GM20000 (cell line): ENCODE measurements around the gene ZNF688.
A peak's percentile ranks its signal among the peaks of the same experiment; 100 is the strongest.

Experiments
- DNase-seq: peaks from one replicate; pipeline ENCODE4 v3.0.0; 2012; ENCODE audit warnings: low spot score
- TF ChIP-seq, protein P1 (sequence below): IDR thresholded peaks from 2 replicates; pipeline ENCODE4 v1.5.1; 2012; ENCODE audit warnings: mild to moderate bottlenecking, control low read depth; ENCODE audit errors: extremely low read depth, missing control alignments

Gene ZNF688

DNA sequence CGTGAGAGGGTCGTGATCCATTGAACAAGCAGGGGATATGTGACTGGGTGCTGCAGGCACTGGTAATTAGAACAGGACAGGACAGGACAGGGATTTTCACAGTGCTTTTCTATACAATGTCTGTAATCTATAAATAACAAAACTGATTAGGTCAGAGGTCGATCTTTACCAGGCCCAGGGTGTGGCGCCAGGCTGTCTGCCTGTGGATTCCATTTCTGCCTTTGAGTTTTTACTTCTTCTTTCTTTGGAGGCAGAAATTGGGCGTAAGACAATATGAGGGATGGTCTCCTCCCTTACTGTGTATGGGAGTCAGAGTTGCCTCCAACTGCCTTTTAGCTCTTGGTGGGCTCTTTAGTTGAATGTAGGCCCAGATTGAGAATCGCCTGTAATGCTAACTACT lies 11.8 kb downstream of the ZNF688 start:
- DNase-seq = no peak
- TF ChIP-seq, protein P1, sequence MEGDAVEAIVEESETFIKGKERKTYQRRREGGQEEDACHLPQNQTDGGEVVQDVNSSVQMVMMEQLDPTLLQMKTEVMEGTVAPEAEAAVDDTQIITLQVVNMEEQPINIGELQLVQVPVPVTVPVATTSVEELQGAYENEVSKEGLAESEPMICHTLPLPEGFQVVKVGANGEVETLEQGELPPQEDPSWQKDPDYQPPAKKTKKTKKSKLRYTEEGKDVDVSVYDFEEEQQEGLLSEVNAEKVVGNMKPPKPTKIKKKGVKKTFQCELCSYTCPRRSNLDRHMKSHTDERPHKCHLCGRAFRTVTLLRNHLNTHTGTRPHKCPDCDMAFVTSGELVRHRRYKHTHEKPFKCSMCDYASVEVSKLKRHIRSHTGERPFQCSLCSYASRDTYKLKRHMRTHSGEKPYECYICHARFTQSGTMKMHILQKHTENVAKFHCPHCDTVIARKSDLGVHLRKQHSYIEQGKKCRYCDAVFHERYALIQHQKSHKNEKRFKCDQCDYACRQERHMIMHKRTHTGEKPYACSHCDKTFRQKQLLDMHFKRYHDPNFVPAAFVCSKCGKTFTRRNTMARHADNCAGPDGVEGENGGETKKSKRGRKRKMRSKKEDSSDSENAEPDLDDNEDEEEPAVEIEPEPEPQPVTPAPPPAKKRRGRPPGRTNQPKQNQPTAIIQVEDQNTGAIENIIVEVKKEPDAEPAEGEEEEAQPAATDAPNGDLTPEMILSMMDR = no peak

DNA sequence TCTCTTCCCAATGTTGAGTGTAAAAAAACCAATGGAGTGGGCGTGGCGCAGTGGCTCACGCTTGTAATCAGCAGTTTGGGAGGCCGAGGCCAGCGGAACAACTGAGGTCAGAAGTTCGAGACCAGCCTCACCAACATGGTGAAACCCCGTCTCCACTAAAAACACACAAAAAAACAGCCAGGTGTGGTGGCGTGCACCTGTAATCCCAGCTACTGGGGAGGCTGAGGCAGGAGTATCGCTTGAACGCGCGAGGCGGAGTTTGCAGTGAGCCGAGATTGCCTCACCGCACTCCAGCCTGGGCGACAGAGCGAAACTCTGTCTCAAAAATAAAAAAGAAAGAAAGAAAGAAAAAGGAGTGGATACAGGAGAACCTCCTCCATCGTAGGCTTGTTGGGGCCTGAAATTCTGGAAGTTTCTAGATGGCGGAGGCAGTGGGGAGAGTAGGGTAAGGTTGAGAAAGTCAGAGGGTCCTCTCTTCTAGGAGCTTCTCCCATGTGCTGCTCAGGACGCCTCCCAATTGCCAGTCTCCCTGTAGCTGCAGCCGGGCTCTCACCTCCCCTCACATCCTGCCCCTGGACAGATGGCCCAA lies 12.6 kb downstream of the ZNF688 start:
- TF ChIP-seq, protein P1 = no peak
- DNase-seq = no peak

DNA sequence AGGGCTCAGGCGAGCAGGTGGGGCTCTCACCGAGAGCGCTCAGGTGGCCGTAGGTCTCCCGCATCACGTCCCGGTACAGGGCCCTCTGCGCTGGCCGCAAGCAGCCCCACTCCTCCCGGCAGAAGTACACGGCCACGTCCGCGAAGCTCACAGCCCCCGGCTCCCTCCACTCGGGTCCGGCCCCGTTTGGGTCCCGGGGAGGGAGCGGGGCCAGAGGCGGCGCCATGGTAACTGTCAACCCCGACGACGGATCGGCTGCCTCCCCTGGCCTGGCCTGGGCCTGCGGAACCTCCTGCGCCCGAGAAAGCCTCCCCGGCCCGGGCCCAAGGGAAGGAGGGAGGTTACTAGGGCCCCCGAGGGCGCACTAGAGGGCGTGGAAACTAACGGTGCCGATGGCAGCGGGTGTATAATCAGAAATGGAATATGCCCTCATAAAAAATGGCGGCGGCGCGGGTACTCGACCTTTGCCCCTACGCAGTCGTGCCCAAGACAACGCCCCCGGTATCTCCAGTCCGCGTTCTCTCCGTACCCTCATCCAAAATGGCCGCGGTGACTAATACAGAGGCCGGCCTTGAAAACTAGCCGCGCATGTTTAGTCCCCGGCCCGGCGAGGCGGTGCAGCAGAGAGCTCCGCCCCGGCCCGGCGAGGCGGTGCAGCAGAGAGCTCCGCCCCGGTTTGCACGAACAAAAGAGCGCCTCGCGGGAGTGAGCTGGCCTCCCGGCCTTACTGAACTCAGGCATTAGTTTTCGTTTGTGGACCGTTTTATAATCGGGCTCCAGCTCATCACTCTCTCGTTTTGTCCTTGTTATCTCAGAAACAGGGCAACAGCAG lies 13.3 kb downstream of the ZNF688 start, which contains the start of gene ZNF764:
TSS of gene ZNF764 (minus strand) at position 418 of the 832 bp plus-strand sequence. CDS start at position 226, 192 bp downstream.
- TF ChIP-seq, protein P1 = no peak
- DNase-seq = peak; percentile 96

DNA sequence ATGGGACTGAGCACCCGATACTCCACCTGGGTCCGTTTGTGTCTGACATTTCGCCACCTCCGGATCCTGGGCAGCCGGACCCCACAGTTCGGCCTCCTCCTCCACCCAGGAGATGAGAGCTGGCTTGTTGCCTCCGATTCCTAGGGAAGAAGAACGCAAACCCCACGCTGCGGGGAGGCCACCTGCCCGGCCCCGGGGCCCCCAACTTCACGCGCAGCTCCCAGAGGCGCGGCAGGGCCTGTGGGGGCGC lies 13.9 kb downstream of the ZNF688 start:
- TF ChIP-seq, protein P1 = no peak
- DNase-seq = peak; percentile 60

DNA sequence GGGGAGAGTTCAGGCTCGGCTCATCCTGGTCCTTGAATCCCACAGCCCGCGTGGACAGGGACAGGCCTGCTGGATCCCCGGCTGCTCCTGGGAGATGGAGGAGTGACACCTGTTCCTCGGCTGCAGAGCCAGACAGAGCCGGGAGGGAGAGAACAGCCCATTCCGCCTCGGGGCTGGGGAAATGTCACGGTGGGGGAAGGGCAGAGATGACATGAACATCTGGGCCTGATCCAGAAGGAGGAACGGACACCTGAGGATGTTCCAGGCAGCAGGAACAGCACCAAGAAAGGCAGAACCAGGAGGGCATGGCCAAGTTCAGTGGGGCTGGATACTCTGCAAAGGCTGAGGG lies 15.4 kb downstream of the ZNF688 start:
- DNase-seq = no peak
- TF ChIP-seq, protein P1 = no peak

DNA sequence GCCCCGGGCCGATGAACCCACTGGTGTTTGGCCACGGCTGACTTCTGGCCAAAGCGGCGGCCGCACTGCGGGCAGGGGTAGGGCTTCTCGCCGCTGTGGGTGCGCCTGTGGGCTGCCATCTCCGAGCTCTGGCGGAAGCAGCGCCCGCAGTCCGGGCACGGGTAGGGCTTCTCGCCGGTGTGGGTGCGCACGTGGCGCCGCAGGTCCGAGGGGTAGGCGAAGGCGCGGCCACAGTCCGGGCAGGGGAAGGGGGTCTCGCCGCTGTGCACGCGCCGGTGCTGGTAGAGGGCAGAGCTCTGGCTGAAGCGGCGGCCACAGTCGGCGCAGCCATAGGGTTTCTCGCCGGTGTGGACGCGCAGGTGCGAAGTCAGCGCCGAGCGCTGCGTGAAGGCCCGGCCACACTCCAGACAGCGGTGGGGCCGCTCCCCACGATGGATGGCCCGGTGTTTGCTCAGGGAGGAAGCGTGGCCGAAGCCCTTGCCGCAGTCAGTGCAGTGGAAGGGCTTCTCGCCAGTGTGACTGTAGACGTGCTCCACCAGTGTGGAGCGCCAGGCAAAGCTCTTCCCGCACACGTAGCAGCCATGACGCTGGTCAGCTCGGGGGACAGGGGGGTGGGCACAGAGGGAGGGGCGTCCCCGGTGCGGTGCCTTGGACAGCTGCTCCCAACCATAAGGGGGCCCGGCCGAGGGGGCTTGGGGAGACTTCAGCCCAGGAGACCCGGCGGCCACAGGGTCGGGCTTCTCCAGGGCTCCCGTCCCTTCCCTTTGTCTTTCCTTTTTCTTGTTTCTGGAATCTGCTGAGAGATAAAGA lies 16.0 kb downstream of the ZNF688 start:
- DNase-seq = no peak
- TF ChIP-seq, protein P1 = no peak
